ENCODE measurements around the gene SENP6.
A peak's percentile ranks its signal among the peaks of the same experiment; 100 is the strongest.

SENP6 gene

DNA sequence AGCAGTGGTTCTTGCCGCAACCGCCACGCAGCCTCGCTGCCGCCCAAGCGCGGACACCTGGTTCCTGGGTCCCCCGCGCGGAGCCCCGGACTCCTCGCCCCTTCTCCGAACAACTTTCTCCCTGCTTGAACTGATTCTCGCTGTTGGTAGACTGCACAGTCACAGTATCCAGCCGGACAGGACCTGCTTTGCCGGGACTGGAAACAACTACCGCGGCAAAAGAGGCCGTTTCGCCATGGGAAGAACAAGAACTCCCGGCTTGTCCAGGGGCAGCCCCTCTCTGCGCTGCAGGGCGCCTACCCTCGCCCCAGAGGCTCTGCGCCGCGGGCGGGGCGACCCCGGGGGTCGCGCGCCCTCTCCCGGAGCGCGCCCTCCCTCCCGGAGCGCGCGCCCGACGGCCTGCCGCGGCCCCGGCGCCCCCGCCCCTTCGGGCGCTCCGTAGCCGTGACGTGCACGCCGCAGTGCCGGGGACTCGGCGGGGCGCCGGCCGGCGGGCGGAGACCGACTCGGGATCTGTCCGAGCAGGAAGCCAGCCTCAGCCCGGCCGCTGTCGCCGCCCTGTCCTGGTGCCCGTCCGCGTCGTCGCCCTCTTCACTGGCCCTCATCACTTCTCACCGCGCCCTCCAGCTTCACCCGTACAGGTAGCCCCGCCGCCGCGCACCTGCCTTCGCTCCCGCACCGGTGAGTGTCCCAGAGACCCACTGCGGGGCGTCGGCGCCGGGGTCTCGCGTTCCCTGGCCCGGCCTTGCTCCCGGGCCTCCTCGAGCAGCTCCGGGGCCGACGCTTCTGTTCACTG, 147.3 kb downstream of the SENP6 start, which contains the start of gene MYO6:
MYO6 (plus strand) TSS at position 497 of the 796 bp plus-strand sequence. CDS start 68,309 bp downstream, outside the sequence.
- peak; percentile 39 to 43 for DNase-seq

DNA sequence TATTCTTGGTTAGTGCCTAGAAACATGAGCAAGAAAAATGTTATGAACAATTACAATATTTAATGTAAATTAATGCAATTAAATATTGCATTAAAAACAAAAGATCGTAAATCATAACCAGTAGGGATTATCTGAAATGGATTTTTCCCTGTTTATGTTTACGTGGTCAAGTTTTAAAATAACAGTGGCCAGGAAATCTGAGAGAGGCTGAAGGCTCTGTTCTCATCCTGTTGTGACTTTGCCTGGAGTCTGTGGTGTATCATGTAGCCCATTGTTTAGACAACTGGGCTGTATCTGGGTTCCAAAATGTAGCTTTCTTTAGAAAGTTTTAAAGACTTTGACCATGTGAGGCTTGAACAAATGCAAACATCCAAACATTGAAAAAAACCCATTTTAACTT, 149.8 kb downstream of the SENP6 start:
- DNase-seq, result no peak

- DNase-seq, result no peak
Measured at GRCh38 chr6:75752365-75752764, 150.7 kb downstream of the SENP6 start.

DNA sequence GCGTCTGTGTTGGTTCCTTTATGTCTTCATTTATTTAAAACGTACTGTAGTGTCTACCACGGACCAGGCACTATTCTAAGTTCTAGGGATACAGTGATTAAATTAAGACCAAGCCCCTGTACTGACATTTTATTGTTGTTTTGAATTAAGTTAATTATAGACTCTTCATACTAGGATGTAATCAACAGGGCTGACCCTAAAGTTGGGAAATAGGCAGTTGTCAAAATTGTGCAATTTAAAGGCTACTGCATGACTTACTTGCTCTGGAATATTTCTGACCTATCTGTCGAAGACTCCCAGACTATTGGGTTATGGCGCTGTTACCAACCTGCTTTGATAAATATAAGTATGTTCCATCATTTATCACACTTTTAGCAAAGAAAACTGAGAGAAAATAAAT, 154.0 kb downstream of the SENP6 start:
- no peak for DNase-seq

DNA sequence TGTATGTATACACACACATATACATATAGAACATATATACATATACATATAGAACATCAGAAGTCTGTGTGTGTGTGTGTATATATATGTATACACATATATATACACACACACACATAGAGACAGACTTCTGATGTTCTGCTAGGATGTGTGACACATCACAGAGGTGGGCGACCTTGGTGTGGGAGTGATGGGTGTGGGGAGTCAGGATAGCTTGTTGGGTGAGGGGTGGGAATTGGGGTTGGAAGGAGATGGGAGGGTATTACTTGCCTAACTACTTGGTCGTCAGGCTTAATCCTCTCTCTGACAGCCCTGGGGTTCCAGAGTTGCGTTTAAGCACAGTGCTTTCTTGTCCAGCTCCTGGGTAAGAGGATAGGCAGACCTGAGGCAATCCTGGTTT, 155.6 kb downstream of the SENP6 start:
- no peak for DNase-seq

DNA sequence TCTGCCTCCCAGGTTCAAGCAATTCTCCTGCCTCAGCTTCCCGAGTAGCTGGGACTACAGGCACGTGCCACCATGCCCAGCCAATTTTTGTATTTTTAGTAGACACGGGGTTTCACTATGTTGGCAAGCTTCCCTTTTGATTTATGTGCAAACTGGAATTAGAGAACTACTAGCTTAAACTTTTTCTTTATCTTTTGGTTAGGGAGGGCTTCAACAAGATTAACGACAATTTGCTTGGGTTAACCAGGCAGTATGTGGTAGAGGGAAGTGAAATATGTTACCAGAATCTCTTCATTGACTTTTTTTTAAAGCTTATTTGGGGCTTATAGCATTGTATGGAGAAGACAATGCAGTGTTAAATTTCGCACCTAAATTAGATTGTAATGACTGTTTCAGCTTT, 156.4 kb downstream of the SENP6 start:
- DNase-seq, result no peak

DNA sequence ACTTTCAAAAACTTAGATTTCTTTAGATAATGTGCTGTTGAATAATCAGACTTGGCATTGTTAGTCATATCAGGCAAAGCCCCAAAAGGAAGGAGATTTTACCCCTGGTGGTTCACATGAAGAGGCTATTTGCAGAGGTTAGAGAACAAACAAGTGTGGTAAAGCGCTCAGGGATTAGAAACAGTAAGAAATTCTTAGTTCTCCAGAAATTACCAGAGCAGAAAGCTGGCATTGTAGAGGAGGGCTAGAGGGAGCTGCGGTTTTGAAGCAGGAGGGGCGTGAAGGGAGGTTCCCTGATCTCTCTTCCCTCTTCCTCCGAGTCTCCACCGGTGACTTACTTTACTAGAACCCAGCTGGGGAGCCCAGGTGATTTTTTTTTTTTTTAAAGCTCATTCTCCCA, 157.5 kb downstream of the SENP6 start:
- no peak for DNase-seq

DNA sequence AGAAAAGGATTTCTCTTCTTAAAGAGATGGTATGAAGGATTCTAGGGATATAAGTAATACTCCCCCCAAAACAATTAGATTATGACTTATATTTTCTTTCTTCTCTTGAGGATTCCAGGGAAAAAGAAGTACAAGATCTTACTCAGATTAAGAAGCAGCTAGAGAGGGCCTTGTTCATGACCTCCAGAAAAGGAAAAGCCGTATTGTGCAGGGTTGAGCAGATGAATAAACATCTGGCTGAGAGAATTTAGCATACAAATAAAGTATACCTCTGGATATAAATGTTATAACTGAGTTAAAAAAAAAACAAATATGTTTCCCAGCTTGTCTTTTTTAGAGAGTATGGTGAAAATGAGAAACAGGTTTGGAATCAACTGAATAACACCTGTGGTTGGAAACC, 158.6 kb downstream of the SENP6 start:
- DNase-seq, result no peak

DNA sequence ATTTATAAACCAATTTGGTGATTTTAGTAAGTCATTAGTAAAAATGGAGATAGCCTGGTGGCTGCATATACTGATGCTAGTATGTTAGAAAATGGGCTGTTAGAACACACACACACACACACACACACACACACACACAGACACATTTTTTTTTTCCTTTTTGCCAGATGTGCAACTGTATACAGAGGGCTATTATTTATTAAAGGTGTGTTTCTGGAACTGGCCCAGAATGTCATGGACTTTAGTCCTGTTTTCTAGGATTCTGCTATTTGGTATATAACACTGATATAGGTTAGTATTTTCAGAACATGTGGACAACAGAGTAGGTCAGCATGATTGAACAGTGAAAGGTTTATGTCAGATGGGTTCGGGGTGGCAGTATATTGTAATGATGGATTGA, 159.8 kb downstream of the SENP6 start:
- no peak for DNase-seq

- DNase-seq, result no peak
Measured at GRCh38 chr6:75762063-75762462, 160.4 kb downstream of the SENP6 start.

DNA sequence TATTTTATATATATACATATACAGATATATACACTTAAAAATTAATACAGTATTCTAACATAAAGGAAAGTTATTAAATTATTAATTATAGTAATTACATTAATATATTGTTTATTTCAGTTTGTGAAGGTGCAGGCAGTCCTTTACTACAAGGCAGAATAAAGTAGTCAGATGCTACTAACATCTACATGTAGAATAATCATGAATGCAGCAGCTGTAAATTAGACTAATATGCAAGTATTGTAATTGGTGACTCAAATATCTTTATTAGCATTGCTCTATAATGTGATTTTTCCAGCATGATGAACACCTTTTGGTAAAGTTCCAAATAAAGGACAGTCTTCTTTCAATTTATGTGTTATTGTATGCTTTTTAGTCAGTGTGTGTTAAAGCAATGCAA, 164.7 kb downstream of the SENP6 start:
- DNase-seq, result no peak
